HuH-7.5 (cell line): ENCODE measurements around the gene HK2.
"Not testable (repeated sequence)": the region's sequence is repeated elsewhere in the genome, so short reads cannot be mapped to it uniquely, and the experiment has no call there.

Source experiments
- DNase-seq: peaks from one replicate; pipeline ENCODE4 v3.0.0; 2011; ENCODE audit warnings: low spot score

HK2 gene

DNA sequence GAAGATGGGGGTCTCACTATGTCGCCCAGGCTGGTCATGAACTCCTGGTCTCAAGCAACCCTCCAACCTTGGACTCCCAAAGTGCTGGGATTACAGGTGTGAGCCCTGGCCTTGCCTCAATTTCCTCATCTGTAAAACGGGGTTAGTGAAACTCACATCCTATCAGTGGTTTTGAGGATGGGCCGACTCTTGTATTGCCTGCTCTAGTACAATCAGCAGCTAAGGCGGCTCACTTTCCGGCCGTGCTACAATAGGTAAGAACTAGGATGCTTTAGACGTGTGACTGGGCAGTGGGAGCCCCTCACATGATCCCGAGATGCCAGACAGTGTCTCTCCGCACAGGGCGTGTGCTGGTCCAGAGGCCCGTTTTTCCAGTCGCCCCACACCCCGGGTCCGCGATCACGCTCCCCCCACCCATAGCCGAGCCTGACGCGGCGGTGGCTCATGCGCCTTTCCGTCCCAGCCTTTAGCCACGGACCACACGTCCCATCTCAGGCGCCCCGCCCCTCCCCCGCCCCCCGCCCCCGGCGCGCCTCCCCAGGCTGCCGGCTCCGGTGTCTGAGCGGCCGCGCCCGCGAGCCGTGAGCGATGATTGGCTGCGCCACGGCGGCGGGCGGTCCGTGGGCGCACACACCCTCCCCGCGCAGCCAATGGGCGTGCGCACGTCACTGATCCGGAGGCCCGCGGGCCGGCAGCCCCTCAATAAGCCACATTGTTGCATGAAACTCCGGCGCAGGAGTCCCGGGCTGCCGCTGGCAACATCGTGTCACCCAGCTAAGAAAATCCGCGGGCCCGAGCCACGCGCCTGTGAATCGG, at the start of gene HK2:
Gene HK2 (plus strand): TSS at position 710 of the 816 bp plus-strand sequence. CDS start 454 bp downstream, outside the sequence.
- DNase-seq: peak; percentile 92

- no peak for DNase-seq
Measured at GRCh38 chr2:74789271-74789670, 44.7 kb upstream of the HK2 start.

DNA sequence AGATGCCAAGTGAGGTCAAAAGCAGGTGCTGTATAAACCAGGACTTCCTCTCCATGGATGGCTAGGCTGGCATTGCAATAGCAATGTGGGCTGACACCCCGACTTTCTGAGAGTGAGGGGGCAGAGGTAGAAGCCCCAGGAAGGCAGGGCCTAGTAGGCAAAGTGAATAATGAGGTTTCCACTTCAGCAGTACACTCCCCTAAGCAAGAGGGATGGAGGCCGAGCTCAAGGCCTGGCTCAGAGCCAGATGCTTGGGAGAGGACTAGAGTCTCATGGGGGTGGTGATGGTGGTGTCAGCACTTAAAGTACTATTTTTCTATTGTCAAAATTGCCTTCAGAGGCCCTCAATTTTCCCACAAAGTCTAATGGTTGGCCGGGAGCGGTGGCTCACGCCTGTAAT, 41.6 kb upstream of the HK2 start:
- DNase-seq: no peak

- not testable (repeated sequence) for DNase-seq
Measured at GRCh38 chr2:74794878-74795277, 39.0 kb upstream of the HK2 start.

GRCh38 chr2:74806355-74806839, 27.5 kb upstream of the HK2 start:
- DNase-seq: no peak

DNA sequence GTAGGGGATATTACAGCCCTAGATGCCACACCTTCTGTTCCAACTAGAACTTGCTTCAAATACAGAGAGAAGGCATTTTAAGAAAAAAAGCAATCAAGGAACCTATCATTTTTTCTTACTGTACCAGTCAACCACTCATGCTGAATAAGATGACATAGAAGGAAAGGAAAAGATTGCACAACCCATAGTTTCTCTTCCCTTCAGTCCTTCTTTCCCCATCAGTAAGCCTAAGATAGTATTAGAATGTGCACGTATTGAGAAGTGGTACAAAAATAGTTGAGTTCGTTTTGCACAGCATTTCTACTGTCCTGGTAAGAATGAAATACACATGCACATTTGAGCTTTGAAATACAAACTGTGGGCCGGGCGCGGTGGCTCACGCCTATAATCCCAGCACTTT, 27.0 kb upstream of the HK2 start:
- no peak for DNase-seq

DNA sequence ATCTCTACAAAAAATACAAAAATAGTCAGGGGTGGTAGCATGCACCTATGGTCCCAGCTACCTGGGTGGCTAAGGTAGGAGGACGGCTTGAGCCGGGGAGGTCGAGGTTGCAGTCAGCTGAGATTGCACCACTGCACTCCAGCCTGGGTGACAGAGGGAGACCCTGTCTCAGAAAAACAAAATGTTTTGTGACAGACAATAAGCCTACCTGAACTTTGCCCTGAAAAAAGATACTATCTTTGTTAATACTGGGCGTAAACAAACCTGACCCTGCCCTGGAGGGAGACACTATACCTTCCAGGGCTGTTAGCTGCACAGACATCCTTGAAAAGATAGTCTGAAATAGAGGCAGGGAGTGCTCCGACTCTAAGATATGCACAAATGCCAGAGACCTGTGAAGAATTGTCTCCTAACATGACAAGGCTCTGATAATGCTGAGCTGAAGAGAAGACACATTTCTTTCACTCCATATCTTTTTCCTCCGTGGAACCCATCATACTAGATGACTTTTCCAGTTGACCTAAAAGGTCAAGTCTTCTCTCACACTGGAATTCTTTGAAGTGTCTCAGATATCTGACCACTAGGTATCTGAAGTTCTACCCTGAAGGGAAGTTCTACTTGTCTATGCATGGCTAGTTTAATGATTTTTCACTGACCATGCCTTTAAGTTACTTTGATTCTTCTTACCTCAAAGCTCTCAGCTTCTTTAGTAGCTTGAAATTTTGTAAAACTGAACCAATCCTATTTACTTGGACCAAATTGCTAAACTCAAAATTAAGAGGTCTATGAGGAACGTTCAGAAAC, 20.9 kb upstream of the HK2 start:
- no peak for DNase-seq

GRCh38 chr2:74814102-74814501, 19.8 kb upstream of the HK2 start:
- no peak for DNase-seq

GRCh38 chr2:74815941-74816340, 18.0 kb upstream of the HK2 start:
- no peak for DNase-seq

GRCh38 chr2:74816540-74817303, 17.2 kb upstream of the HK2 start:
- no peak for DNase-seq

DNA sequence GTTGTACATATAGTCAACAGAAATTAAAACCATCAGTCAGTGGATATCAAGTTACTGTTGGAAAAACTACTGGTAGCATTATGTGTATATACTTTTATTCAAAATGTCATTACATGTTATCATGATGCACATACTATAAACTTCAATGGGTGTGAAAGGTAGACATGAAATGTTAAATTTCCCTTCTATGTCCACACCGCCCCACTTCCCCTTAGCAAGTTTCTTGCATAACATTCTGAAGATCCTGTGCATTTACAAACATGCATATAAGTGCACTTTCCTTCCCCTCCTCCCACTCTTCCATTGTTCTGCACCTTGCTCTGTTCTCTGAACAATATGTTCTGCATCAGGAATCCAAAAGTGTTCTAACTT, 16.6 kb upstream of the HK2 start:
- DNase-seq: no peak

DNA sequence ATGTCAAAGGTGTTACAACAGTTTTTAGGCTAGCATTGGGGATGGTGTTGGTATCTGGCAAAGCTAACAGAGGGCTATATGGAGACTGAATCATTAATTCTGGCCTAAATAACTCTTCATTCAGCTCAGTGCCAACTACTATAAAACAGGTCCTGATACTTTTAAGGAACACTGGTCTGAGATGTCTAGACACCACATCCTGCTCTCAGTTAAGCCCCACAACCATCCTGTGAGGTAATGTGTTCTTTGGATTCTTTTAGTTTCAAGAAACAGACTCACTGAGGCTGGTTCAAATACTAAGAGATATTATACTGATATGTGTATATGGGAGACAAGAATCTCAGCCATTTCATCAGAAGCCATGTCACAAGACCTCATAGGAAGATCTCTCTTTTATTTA, 14.2 kb upstream of the HK2 start:
- DNase-seq: no peak

DNA sequence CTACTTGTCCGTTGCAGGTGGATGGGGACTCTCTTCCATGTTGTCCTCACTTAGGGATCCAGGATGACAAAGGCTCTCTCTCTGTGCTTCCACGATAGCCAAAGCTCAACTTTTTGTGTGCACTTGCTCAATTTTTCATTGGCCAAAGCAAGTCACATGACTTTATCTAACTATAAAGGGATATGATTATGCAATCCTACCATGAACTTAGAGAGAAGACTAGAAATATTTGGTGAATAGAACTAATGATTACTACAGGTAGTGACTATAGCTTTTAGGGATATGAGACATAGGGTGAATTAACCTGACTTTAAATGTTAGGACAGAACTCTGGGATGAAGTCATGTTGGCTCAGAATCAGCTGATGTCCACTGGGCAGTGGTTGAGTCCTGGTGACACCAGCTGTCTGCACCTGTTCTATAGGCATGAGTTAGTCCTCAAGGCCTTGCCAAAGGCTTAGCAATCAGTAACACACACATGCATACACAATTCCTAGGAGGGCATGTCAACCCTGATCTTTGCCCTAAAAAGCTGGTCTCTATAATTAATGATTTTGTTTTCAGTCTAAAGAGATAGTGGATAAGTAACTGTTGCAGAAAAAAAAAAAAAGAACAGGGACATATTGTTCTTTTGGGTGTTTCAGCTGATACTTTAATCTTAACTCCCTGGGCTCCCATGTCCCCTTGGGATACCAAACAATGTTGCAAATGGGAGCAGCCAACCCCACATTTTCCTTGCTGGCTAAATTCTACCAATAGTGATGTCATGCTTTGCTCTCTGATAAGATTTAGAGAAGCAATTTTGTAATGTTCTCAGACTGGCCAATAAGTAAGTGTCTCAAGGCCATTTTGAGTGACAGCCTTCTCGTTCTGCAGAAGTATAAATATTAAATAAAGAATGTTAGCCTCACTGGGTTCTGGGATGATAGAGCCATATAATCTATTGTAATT, 12.5 kb upstream of the HK2 start:
- no peak for DNase-seq

GRCh38 chr2:74822771-74823566, 11.0 kb upstream of the HK2 start:
- no peak for DNase-seq

DNA sequence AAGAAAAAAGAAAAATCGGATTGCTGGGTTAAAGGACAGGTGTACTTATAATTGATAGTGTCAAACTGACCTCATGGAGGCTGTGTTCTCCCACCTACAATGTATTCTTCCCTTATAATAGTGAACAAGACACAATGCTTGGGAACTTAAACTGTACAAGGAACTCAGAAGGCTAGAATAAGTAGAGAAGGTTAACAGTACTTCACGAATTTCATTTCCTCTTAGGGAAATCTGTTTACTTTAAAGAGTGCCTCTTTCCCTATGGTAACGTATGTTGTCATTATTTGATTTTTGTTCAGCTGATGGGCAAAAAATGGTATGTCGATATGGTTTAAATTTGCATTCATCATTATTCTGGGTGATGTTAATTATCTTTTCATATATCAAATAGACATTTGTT, 9.2 kb upstream of the HK2 start:
- no peak for DNase-seq

GRCh38 chr2:74828543-74828942, 5.4 kb upstream of the HK2 start:
- DNase-seq: no peak

GRCh38 chr2:74831693-74832530, 2.0 kb upstream of the HK2 start:
- no peak for DNase-seq

DNA sequence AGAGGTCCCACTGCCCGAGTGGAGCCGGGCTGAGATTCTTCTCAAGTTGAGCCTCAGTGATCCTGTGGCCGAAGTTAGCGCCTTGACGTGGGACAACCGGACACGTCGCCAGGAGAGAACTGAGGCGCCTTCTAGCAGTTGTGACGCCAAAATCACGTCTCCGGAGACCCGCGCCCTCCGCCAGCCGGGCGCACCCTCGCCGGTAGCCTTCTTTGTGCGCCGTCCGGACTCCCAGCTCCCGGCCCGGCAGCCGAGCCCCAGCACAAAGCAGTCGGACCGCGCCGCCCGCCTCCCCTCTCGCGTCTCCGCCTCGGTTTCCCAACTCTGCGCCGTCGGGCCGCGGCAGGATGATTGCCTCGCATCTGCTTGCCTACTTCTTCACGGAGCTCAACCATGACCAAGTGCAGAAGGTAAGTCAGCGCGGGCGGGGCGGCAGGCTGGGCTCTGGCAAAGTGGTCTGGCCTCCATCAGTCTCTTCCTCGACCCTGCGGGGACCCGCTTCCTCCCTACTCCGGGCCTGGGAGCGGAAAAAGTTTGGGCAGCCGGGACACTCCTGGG, 386 bp downstream of the HK2 start:
- DNase-seq: not testable (repeated sequence)
